Activated CD8-positive, alpha-beta memory T cell treated with anti-CD3 and anti-CD28 coated beads, Interleukin-2, amount 50 U/mL, for 48 hours (primary cell): ENCODE data around the gene PTPRE.
A peak's percentile ranks its signal among the peaks of the same experiment; 100 is the strongest.

ENCODE experiments used
- DNase-seq: peaks from one replicate; pipeline ENCODE4 v3.0.0-alpha.2; 2020

The PTPRE gene

DNA sequence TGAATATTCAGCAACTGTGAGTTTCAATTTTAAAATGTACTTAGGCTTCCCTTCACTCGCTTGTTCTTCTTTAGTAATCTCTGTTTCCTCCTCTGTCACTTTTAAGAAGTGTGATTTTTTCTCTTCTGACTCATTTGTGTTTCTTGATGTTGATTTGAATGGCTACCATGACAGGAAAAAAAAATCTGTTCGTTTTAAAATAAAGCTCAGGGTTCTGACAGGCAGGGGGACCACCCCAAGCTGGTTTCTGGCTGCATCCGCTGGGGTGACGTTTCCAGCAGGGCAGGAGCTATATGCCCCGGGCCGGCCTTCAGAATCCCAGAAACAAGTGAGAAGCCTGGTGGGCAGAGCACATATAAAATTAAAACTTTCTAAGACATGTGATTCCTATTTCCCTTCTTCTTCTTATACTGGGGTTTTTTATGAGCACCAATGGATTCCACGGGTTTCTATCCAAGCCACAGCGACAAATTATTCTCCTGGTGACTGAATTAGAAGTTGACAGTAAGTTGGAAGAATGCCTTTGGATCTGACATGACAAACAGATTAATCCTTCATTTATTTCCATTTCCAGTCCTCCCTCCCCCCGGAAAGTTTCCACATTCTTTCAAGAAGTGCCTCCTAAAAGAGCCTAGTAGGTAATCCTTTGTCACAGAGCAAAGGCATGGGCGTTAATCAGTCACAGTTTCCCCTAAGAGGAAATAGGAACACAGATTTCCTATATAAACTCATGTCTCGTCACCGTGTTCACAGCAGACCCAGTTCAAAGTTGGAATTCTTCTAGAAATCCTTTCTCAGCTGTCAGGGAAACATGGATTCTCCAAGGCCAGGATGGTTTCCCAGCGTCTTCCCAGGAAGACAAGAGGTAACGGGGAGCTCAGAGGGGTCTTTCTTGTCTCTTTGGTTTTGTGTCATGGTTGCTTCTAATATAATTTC is 79.9 kb downstream of the PTPRE start:
- no peak for DNase-seq

DNA sequence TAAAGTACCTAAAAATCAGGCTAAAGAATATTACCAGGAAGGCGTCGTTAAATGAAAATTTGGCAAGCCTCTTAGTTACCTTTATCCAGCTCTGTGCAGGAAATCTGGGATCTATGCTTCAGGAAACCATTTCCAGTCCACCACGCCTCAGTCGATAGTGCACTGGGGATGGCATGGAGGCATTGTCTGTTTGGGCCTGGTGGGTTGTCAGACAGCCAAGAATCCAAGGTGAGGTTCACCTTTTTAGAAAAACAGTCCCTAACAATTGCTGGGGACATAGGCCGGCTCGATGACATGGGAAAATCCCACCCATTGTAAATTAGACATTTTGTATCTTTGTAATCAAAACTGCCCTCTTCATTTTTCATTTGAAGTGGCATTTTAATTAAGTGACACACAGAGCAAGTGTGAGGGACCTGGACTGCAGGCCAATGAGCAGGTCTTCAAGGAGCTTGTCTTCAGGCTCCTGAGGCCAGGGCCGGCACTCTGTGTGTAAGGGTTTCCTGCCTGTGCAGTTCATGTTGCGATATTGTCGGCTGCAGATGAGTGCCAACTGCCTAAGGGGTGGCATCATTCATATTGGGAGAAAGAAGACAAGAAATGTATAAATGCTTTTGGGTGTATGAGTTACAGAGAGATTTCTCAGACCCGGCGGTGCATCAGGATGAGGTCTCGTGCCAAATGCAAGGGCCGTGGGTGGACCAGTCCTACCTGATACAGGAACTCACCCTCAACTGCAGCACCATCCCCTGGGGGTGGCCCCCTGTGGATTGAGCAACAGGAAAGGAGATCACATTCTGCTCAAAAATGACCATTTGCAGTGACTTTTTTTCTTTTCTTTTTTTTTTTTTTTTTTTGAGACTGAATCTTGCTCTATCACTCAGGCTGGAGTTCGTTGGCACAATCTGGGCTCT is 80.8 kb downstream of the PTPRE start:
- DNase-seq: no peak

DNA sequence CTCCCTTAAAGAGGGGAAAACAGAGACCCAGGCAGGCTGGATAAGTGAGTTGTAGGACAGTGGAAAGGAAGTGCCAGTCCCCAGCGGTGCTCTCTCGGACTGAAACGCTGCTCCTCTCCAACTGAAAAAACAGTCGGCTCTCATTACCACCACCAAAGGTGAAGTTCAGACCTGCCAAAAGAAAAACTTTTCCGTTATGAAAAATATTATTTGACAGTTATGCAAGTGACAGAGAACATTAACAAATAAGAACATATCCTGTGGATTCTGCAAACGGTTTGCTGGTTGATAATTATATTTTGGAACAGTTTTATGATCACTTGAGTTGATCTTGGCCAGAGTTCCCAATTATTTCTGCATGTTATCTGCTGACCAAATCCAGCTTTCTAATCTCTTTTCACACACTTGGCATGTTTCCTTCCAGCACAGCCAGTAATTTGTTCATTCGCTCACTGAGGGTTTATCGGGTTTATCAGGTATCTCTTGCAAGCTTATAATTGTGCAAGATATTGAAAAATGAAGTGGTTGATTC is 82.6 kb downstream of the PTPRE start:
- DNase-seq: no peak

DNA sequence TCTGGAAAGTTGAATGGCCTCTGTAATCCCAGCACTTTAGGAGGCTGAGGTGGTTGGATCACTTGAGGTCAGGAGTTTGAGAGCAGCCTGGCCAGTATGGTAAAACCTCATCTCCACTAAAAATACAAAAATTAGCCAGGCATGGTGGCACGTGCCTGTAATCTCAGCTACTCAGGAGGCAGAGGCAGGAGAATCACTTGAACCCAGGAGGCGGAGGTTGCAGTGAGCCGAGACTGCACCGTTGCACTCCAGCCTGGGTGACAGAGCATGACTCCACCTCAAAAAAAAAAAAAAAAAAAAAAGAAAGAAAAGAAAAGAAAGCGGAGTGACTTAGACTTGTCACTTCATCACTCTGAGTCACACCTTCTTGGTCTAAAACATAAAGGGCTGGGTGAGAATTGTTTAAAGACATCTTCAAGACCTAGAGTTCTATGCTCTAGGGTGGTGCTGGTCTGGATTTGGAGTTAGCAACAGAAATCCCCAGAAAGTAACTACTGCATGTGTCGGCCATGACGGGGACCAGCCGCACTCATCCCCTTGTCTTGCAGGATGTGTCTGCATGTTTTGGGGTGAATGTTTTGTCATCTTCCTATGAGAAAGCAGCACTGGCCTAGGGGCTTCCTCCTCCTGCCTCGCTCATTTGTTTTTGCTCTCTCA is 83.4 kb downstream of the PTPRE start:
- peak; percentile 65 for DNase-seq

DNA sequence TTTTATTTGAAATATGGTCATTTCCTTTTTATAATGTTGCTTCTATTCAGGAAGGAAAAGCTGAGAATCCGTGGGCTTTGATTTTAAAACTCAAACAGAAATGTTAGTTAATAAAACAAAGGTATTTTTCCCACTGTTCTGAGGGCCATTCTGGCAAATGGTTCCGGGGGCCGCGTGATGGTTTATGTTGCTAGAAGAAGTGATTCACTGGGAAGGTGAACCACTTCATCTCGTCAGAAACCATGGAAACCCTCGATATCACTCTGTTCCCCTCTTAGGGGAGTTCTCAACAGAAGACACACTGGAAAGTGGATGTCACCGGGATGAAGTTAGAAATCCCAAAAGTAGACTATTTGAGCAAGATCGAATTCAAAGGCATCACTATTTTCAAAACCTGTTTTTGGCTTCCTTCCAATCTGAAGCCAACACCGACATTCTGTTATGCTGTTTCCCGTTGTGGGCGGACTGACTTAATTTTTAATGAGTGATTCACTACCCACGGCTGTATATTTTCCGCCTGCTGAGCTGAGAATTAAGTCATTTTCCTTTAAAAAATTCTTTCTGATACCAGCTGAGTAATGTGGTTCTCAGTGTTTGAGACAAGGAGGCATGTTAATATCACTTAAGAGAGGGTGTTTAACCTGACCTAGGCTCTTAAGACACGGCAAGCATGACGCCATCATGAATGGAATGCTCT is 84.1 kb downstream of the PTPRE start:
- no peak for DNase-seq

DNA sequence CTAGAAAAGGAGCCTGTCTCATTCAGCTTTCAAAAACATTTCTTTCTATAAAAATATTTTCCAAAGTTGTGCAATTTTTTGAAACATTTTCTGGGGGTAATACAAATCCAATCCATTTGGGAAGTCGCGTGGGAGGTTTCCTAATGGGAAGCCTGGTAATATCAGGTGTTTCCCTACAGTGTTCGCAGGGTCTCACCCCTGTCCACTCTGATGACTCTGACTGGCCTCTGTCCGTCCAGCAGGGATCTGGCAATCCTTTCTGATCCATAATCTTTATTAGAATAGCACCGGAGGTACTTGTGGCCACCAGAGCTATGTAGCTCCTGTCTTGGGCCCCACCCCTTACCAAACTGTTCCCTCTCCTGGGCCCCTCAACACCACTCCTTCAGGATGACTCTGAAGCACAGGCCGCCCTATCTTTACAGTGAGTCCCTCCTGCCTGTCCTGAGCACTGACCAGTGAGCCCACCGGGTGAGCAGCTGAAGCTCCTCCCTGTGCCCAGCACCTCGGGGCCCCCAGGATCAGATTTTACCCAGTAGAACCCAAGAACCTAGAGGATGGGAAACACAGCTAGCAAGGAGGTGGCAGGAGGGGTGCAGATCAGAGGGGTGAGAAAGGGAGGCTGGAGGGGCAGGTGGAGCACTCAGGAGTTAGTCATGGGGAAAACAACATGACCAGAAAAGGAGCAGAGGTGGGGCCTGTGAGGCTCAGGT is 84.8 kb downstream of the PTPRE start:
- no peak for DNase-seq

DNA sequence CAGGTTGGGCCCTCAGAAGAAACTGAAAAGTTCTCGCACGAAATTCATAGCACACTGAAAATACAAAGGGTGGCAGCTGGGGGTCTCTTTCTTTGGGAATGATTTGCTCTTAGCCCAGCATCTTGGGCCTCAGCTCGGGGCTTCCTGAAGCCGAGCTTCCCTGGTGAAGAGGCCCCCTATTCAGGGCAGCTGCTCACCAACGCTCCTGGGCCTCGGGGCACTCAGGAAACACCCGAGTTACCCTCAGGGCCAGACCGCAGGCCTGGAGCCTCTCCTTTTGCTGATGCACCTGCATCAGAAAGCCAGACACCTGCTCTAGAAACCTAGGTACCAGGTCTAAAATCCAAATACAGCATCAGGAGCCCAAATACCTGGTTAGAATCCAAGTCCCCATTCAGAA is 85.5 kb downstream of the PTPRE start:
- no peak for DNase-seq

DNA sequence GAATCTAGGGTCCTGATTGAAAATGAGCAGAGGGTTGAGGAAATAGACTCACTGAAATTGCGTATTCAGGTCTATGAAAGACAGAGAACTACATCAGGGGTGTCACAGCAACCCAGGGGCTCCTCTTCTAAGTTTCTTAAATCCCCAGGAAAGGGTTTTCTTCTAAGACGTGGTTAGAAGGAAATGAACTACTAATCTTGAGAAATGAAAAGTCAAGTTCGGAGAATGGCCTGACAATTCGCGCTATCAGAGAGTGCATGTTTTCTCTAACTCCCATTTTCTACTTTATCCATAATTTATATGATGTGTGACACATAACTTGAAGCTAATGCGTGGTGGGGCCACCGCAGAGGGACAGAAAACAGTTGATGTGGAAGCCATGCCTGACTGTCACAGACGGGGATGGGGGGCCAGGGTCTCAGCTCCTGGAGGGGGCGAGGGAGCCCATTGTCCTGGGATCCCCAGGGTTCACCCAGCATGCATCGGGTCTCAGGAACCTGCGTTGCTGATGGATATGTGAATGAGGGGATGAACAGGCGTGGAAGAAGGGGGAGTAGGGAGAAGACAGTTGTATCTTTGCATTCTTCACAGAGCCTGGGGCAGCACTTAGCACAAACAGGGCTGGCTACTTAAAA is 86.3 kb downstream of the PTPRE start:
- DNase-seq: no peak

DNA sequence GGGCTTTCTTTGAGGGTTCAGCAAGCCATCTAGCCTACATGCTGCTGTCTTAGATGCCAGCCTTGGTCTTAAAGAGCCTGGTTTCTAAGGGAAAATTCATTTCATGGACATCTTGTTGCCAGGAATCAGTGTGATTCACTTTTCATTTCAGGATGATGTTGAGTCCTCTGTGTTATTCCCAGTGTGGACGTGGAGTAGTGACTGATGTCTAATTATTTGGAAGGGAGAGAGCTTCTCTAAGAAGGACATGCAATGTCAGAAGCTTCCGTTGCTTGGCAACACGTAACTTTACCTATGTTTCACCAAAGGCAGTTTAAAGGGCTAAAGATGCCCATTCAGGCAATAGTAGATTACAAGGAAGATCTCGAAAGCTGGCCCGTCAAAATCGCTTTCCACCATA is 89.0 kb downstream of the PTPRE start:
- DNase-seq: no peak

DNA sequence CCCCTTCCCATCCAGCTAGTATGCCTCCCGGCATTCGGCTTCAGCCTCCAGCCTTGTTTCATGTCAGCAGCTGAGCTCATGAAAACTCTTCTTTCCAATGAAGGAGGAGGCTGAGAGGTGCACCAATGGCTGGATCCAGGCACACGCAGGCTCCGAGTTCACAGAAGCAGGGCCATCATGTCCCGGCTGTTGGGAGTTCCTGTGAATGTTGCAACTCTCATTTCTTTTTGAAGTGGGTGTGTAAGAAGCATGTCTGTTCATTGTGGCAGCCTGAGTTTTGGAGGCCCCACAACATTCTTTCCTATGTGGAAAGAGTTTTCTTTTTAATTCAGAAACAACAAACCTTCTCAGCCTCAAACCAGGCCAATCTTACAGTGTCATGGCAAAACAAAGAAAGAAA is 89.7 kb downstream of the PTPRE start:
- no peak for DNase-seq

DNA sequence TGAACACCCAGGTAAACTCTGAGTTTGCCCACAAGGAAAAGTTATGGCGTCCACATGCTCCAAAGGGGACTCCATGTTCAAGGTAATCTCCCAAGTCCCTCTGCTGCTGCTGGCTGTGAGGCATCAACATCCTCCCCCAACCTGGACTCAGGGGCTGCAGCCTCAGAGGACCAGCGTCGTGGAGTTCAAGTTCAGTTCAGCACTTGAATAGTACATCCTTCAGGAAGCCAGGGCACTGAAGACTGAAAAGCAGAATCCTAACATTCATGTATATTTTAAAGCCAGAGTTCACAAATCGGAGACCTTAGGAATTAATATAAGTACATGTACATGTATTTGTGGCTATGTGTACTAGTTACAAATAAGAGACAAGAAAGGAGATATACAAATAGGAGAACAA is 90.4 kb downstream of the PTPRE start:
- DNase-seq: no peak

DNA sequence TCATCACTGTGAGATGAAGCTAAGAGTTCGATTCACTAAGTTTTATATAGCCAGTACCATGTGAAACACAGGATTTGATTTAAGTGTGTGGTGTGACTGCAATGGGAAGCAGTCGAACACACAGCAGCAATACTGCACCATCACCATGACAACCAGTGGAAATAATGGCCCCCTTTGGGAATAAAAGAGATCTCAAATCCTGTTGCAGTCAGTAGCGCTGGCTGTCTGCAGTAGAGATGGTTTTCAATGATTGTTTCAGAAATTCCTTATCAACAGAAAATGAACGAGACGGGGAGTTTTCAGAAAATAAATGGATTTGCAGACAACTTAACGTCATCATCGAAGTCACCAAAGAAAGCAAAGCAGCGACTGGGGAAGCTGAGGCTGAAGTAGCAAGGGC is 91.0 kb downstream of the PTPRE start:
- DNase-seq: no peak

DNA sequence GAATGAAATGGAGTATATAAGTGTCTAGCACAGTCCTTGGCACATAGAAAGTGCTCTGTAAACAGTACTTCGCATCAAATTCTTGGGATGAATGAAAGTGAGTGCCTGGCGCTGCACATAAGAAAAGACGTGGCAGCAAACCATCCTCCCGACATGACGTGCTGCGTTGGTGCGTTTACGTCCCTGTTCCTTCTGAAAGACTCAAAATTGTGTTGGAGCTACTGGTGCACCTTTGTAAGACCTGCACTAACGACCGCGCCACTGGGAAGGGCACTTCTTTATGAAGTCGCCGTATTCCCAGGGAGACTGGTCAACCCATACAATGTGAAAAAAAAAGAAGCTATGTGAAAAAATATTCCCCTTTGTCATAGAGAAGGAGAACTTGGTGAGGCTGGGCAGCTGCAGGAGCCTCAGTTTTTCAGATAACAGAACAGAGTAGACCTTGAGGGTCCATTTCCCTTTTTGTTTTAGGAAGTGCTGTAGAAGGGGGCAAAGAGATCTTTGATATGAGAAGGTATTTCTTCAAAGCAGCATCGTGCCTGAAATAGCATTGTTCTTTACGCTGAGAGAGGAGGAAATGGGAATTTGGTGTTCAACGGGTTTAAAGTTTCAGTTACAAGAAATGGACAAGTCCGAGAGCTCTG is 91.7 kb downstream of the PTPRE start:
- no peak for DNase-seq

DNA sequence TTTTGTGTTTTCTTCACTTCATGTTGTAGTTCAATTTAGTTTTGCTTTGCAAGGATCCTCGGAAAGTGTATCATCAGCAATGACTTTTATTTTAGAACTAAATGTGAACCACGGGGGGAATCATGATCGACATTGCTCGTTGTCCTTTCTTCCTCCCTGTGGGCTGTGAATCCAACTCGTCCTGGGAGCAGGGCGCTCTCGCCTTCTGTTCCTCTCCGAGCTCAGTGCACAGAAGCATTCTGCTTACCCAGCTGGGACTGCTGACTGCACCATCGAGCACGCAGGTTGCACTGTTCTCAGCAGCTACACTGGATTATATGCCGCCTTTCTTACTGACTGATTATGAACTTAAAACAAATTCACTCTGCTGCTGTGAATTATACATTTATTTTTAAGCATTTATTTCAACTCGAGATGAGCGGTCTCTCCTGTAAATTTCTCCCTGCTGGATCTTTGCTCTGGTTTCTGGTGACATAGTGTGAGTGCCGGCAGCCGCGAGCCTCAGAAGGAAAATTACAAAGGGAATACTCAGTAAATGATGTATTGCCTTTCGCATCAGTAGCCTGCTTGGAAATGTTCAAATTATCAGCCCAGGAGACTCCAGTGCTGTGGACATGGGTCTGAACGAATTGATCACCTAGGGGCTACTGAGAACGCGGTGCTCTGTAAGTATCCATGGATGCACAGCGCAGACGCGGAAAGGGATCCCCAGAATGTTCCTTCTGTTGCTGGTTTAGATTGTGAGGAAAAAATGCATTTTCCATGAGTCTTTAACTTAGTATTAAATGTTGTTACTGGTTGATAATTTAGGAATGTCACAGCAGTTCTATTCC is 92.6 kb downstream of the PTPRE start:
- no peak for DNase-seq

DNA sequence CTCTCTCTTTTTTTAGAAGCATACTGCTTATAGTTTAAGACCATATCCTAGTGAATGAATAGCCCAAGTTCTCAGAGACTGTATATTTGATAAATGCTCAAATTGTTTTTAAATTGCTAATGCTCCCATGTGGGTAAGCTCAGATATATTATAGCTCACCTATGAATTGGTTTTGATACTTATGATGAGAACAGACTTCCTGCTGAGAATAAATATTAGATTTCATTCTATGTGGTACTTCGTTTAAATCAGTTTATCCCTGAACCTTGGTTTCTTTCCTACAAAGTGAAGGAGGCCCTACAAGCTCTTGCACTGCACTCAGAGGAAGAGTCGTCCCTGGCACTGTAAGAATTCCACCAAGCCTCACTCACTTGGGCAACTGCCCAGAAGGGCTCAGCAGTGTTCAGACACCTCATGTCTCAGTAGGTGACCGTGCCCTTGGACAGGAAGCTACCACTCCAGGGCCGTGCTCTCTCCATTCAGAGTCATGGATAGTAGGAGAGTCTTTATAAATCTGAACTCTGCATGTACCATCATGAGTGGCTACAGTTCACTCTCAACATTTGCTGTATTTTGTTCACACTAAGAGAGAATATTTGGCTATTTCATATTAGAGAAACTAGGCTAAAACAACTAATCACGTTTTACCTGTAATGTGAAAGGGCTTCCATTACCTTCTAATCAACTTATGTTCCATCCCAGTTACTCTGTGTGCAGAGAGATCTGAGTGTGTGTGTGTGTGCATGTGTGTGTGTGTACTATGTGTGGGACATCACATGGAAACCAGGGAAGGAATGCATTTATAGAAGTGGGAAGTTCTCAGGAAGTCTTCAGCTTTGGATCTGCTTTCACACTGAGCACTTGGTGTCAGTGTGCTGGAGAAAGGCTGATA is 93.8 kb downstream of the PTPRE start:
- DNase-seq: no peak

DNA sequence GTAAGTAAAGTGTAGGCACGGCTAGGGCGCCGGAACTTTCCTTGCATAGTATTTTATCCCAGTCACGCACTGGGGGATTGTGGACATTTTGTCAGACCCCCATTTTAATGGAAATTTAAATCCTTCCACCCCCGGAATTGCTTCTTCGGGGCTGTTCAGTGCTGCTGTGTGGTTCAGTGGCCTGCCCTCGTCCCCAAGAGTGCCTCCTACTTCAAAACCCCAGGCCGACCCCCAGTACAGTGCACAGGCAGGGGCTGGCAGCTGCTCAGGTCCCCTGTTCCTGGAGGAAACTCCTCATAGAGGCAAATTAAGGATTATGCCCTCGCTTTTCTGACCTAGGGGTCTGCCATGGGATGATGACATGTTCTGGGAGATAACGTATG is 94.5 kb downstream of the PTPRE start:
- DNase-seq: no peak

DNA sequence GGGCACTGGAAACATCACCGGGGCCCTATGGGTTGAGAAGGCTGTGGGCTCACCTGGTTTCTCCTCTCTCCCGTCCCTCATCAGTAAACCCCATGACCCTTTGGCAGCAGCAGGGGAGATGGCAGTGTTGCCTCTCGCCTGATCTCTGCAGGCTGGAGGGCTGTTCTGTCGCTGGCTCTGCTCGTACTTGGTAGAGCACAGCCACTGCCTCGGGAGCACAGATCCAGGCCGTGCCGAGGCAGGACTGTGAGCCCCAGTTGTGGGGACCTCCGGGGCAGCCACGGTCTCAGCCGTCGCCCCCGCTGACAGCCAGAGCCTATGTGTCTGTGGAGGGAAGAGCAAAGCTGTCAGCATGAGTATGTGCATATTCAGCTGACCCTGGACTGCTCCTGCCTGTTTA is 94.9 kb downstream of the PTPRE start:
- DNase-seq: no peak

DNA sequence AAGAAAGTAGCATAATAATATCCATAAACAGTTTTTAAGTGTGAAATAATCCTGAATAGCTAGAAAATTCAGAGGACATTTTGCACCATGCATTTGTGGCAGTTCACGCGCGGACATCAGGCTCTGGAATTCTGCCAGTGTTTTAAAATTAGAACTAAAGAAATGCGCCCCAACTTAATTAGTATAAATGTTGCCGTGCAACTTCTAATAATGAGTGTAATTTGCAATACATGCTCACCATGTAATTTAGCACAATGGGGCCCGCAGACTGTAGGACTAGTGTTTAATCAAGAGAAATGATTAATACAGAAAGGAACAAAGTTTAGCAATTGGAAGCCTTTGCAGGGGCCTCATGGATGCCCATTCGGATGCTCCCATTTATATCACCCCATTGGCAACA is 96.6 kb downstream of the PTPRE start:
- no peak for DNase-seq

DNA sequence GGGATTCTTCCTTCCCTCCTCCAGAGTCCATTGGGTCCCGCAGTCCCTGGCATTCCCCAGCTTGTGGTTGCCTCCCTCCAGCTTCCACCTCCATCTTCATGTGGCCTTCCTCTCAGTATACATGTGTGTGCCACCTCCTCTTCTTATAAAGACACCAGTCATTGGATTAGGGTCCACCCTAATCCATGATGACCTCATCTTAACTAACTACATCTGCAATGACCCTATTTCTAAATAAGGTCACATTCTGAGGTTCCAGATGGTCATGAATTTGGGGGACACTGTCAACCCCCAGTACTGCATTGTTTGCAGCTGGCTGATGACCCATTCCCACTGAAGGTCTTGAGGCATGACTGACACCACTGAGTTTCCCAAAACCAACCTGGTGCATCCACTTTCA is 99.0 kb downstream of the PTPRE start:
- no peak for DNase-seq
